Uterus (tissue), 2 donors: ENCODE data around the gene CEACAM21.

Experiments used
- CTCF ChIP-seq, 4 experiments: fragments of 200-600 bp in 2 of 4; fragments of 450-650 bp in 2 of 4; sonication (generic) in 2 of 4; IDR thresholded peaks; one replicate each; pipeline ENCODE4 v1.5.1; 2016 to 2019; ENCODE audit warnings: antibody characterized with exemption in 4 of 4, mild to moderate bottlenecking in 2 of 4, moderate library complexity in 1 of 4
- POLR2A ChIP-seq, 2 donors: fragments of 450-650 bp; IDR thresholded peaks; one replicate each; pipeline ENCODE4 v1.6.1; 2016; ENCODE audit warnings: antibody characterized with exemption in 2 of 2, mild to moderate bottlenecking in 1 of 2, moderate library complexity in 1 of 2

- TF ChIP-seq CTCF (IDR thresholded peaks at IDR 0.05) (no peak), POLR2A (IDR thresholded peaks at IDR 0.05) (no peak)
These were observed 21.1 kb upstream of the CEACAM21 start for GRCh38 chr19:41554907-41555306.
